K562 (cell line): ENCODE measurements around the gene ATP5PF. TPM values are rescaled to one million over a fixed set of nuclear protein-coding genes. Genes with fewer than 3 reads are reported as not detected.

Experiments
- ATAC-seq: fragments of 200-7000 bp; cut with Tn5 transposase; 3 replicates; pipeline ENCODE4 v1.9.1; 2020; ENCODE audit warnings: moderate library complexity
- BruUV-seq: library from RNA; stranded (reverse); fragments of 400-500 nt; replicated peaks from 2 replicates; lab custom pipeline; 2021; lab: Mats Ljungman, UMichigan
- CTCF ChIA-PET: fragments of 300-600 bp; formaldehyde crosslinking; extraction: SDS; loops from one replicate; lab custom pipeline; 2021; ENCODE audit warnings: low intra/inter-chr PET ratio; lab: Yijun Ruan, JAX
- POLR2A ChIA-PET: fragments of 300-600, 350-650 bp; sonication (Branson Sonifier 250); formaldehyde crosslinking; extraction: SDS; loops from one replicate; lab custom pipeline; 2021; ENCODE audit warnings: antibody characterized with exemption, inconsistent platforms; lab: Yijun Ruan, JAX
- DNase-seq, 4 experiments: peaks; one replicate each; pipeline versions ENCODE4 v3.0.0 to v3.0.0-alpha.2; 2011 to 2018; ENCODE audit warnings: low spot score in 3 of 4, mixed read lengths in 3 of 4; ENCODE audit errors: extremely low read depth in 1 of 4
- FAIRE-seq: peaks from 2 replicates; lab custom pipeline; 2011; peaks lifted over from hg19 to GRCh38; lab: Jason Lieb, UNC
- H2AFZ ChIP-seq: 2 replicates; pipeline ENCODE4 v1.6.0; 2011; ENCODE audit warnings: low read depth, low read length, control low read depth, inconsistent platforms
- H3K27ac ChIP-seq: fragments of 200-600 bp; 3 replicates; pipeline ENCODE4 v1.8.0; 2011; ENCODE audit warnings: low read depth, mild to moderate bottlenecking, control low read depth, inconsistent platforms, low read length, moderate library complexity, mixed read lengths; ENCODE audit errors: extremely low read depth
- H3K27me3 ChIP-seq, 2 experiments: fragments of 300-600 bp in 1 of 2; 2 replicates in 1 of 2; 3 replicates in 1 of 2; pipeline versions ENCODE4 v1.6.0 to v1.8.0; 2011; ENCODE audit warnings: inconsistent platforms in 2 of 2, low read length in 2 of 2, mild to moderate bottlenecking in 1 of 2, mixed read lengths in 1 of 2, moderate library complexity in 1 of 2; ENCODE audit not compliant: control insufficient read depth in 2 of 2, insufficient read depth in 2 of 2
- H3K36me3 ChIP-seq: fragments of 300-600 bp; 3 replicates; pipeline ENCODE4 v1.8.0; 2011; ENCODE audit warnings: mild to moderate bottlenecking, low read length, inconsistent platforms; ENCODE audit not compliant: control insufficient read depth, insufficient read depth
- H3K4me1 ChIP-seq, 2 experiments: fragments of 200-600 bp in 1 of 2; replicated peaks in 1 of 2; 2 replicates in 1 of 2; 3 replicates in 1 of 2; pipeline versions ENCODE4 v1.5.1 to v1.8.0; 2011; ENCODE audit warnings: inconsistent platforms in 2 of 2, low read length in 2 of 2, mild to moderate bottlenecking in 1 of 2, mixed read lengths in 1 of 2, moderate library complexity in 1 of 2; ENCODE audit not compliant: control insufficient read depth in 2 of 2, insufficient read depth in 2 of 2
- H3K4me2 ChIP-seq: 2 replicates; pipeline ENCODE4 v1.6.1; 2011; ENCODE audit warnings: low read length, control low read depth, inconsistent platforms, mixed read lengths; ENCODE audit not compliant: insufficient read depth
- H3K4me3 ChIP-seq: fragments of 200-600 bp; sonication (generic), shearing (Covaris generic); 2 replicates; pipeline ENCODE4 v1.5.1; 2016; ENCODE audit warnings: control low read depth, inconsistent platforms
- H3K79me2 ChIP-seq: fragments of 200-600 bp; 3 replicates; pipeline ENCODE4 v1.8.0; 2011; ENCODE audit warnings: low read length, inconsistent platforms; ENCODE audit not compliant: control insufficient read depth, insufficient read depth
- H3K9ac ChIP-seq, 2 experiments: 2 replicates each; pipeline versions ENCODE4 v1.6.0 to v1.6.1; 2011; ENCODE audit warnings: low read depth in 2 of 2, low read length in 2 of 2, control low read depth in 1 of 2, inconsistent platforms in 1 of 2, mild to moderate bottlenecking in 1 of 2, mixed read lengths in 1 of 2; ENCODE audit not compliant: insufficient read depth in 1 of 2
- H3K9me1 ChIP-seq: one replicate; pipeline ENCODE4 v1.6.0; 2011; ENCODE audit warnings: inconsistent platforms, mild to moderate bottlenecking, low read length, moderate library complexity; ENCODE audit not compliant: control insufficient read depth, insufficient read depth
- H3K9me3 ChIP-seq: replicated peaks from 2 replicates; pipeline ENCODE4 v1.5.1; 2011; ENCODE audit warnings: low read depth, low read length, inconsistent platforms; ENCODE audit not compliant: control insufficient read depth, insufficient read depth
- H4K20me1 ChIP-seq: replicated peaks from 2 replicates; pipeline ENCODE4 v1.6.1; 2011; ENCODE audit warnings: low read length, inconsistent platforms, mixed read lengths; ENCODE audit not compliant: control insufficient read depth, insufficient read depth
- CBFA2T3 ChIP-seq: fragments of 450-650 bp; IDR thresholded peaks from 2 replicates; pipeline ENCODE4 v1.6.1; 2017
- FOS ChIP-seq: IDR thresholded peaks from 3 replicates; pipeline ENCODE4 v1.6.1; 2011; ENCODE audit not compliant: insufficient read length; ENCODE audit errors: extremely low read depth
- FUS ChIP-seq: fragments of 200-400 bp; formaldehyde crosslinking; optimal IDR thresholded peaks from 2 replicates; pipeline ENCODE3; 2017; ENCODE audit warnings: low read depth, low read length
- NCOR1 ChIP-seq: fragments of 450-650 bp; IDR thresholded peaks from 2 replicates; pipeline ENCODE4 v1.6.1; 2016; ENCODE audit warnings: mild to moderate bottlenecking, moderate library complexity
- PCBP1 ChIP-seq: fragments of 200-400 bp; formaldehyde crosslinking; IDR thresholded peaks from 2 replicates; pipeline ENCODE4 v1.6.1; 2018; ENCODE audit warnings: mild to moderate bottlenecking, low read depth, low read length; ENCODE audit not compliant: poor library complexity, severe bottlenecking
- RAD21 ChIP-seq, 2 experiments: fragments of 250-450 bp in 1 of 2; fragments of 450-650 bp in 1 of 2; sonication (Bioruptor Pico) in 1 of 2; formaldehyde crosslinking in 1 of 2; IDR thresholded peaks in 1 of 2; conservative IDR thresholded peaks in 1 of 2; 2 replicates each; pipeline versions ENCODE4 v1.4.0 to v1.8.0; 2020 to 2022; ENCODE audit warnings: mild to moderate bottlenecking in 2 of 2, moderate library complexity in 1 of 2
- TCF7L2 ChIP-seq: fragments of 150-350 bp; IDR thresholded peaks from 2 replicates; pipeline ENCODE4 v1.6.1; 2016; ENCODE audit warnings: low read depth, mild to moderate bottlenecking, low read length, moderate library complexity
- WGBS: fragments of 100-300 bp; shearing (Covaris generic); methylation state at CpG from one replicate; pipeline ENCODE4 v1.1.6; 2016; ENCODE audit warnings: low coverage, mixed read lengths; ENCODE audit not compliant: insufficient coverage; ENCODE audit errors: missing lambda C conversion rate; 5-methylcytosine and 5-hydroxymethylcytosine counted together
- in situ Hi-C: fragments of 300-500 bp; cut with MboI; formaldehyde crosslinking; loops from 4 replicates; pipeline ENCODE4 v1.15.0; 2018; ENCODE audit warnings: inconsistent platforms, mixed read lengths
- intact Hi-C: fragments of 100-400 bp; cut with micrococcal nuclease; formaldehyde crosslinking; loops from 2 replicates; pipeline ENCODE4 v1.14.2; 2022
- polyA plus RNA-seq, 8 experiments: library from polyadenylated mRNA; depleted of rRNA in 4 of 8; stranded (reverse) in 5 of 8; unstranded in 3 of 8; fragments of >200 nt; fragmentation: Nextera tagmentation in 2 of 8; fragmentation: Illumina TruSeq in 1 of 8; extraction: Ambion mirVana in 2 of 8; extraction: Trizol in 1 of 8; gene quantifications; 2 replicates each; pipeline versions ENCODE4 v1.2.1 to v1.2.3, GENCODE V29; 2011 to 2014; ENCODE audit warnings: inconsistent platforms in 1 of 8, missing spikeins in 1 of 8
- total RNA-seq, 7 experiments: library from RNA; depleted of rRNA in 6 of 7; stranded (reverse); fragments of >200 nt in 6 of 7; fragmentation: Illumina TruSeq in 2 of 7; extraction: Trizol in 2 of 7; gene quantifications; 2 replicates each; pipeline versions ENCODE4 v1.2.1 to v1.2.3, GENCODE V29; 2011 to 2021; ENCODE audit warnings: low replicate concordance in 1 of 7
- TF ChIP-seq, protein P1 (sequence below): sonication (generic); formaldehyde crosslinking; IDR thresholded peaks from 2 replicates; pipeline ENCODE4 v1.9.0; 2022; ENCODE audit warnings: mild to moderate bottlenecking, missing genetic modification reagents
- TF ChIP-seq, protein P2 (sequence below): fragments of 250-450 bp; sonication (Bioruptor Pico); IDR thresholded peaks from 2 replicates; pipeline ENCODE4 v1.5.0; 2021; ENCODE audit warnings: mild to moderate bottlenecking, moderate library complexity
- TF ChIP-seq, protein P3 (sequence below), 2 experiments: fragments of 250-450 bp in 1 of 2; fragments of 450-650 bp in 1 of 2; sonication (Bioruptor Pico) in 1 of 2; IDR thresholded peaks; 2 replicates each; pipeline versions ENCODE4 v1.6.1 to v1.8.0; 2016 to 2021; ENCODE audit warnings: mild to moderate bottlenecking in 2 of 2, moderate library complexity in 2 of 2, missing compliant biosample characterization in 1 of 2, missing genetic modification characterization in 1 of 2
- TF ChIP-seq, protein P4 (sequence below): fragments of 250-450 bp; sonication (Bioruptor Pico); IDR thresholded peaks from 2 replicates; pipeline ENCODE4 v1.5.0; 2021

Gene ATP5PF
- total and polyA plus RNA-seq, 9 of the 15 experiments (the other 6 are each of a cell fraction or from before 2014, with no cell fraction given) = 242 to 2,488 (median 533) TPM

DNA sequence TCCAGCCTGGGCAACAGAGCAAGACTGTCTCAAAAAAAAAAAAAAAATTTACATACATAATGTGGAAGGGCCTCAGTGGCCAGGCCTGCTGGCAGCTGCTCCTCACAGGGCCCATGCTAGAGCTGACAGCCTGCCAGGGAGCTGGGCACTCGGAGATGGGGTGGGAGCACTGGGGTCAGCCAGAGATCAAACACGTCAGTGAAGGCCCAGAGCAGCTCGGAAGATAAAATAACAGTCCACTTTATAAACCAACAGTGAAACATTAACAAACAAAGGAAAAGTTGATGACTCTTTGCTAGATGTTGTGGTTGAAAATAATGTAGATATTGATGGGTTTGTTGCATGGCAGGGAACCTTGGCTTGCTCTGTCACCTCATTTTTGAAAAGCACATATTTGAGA, 42.7 kb downstream of the ATP5PF start:
- WGBS = 27% methylated on average over 3 of the region's 3 CpGs
- FAIRE-seq = no peak
- CTCF ChIA-PET = no interaction called here
- TF ChIP-seq FOS = no peak
- no peak for TF ChIP-seq PCBP1
- TF ChIP-seq, protein P1, sequence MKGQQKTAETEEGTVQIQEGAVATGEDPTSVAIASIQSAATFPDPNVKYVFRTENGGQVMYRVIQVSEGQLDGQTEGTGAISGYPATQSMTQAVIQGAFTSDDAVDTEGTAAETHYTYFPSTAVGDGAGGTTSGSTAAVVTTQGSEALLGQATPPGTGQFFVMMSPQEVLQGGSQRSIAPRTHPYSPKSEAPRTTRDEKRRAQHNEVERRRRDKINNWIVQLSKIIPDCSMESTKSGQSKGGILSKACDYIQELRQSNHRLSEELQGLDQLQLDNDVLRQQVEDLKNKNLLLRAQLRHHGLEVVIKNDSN (CRISPR knock-in tag) = no peak
- TF ChIP-seq, protein P2, sequence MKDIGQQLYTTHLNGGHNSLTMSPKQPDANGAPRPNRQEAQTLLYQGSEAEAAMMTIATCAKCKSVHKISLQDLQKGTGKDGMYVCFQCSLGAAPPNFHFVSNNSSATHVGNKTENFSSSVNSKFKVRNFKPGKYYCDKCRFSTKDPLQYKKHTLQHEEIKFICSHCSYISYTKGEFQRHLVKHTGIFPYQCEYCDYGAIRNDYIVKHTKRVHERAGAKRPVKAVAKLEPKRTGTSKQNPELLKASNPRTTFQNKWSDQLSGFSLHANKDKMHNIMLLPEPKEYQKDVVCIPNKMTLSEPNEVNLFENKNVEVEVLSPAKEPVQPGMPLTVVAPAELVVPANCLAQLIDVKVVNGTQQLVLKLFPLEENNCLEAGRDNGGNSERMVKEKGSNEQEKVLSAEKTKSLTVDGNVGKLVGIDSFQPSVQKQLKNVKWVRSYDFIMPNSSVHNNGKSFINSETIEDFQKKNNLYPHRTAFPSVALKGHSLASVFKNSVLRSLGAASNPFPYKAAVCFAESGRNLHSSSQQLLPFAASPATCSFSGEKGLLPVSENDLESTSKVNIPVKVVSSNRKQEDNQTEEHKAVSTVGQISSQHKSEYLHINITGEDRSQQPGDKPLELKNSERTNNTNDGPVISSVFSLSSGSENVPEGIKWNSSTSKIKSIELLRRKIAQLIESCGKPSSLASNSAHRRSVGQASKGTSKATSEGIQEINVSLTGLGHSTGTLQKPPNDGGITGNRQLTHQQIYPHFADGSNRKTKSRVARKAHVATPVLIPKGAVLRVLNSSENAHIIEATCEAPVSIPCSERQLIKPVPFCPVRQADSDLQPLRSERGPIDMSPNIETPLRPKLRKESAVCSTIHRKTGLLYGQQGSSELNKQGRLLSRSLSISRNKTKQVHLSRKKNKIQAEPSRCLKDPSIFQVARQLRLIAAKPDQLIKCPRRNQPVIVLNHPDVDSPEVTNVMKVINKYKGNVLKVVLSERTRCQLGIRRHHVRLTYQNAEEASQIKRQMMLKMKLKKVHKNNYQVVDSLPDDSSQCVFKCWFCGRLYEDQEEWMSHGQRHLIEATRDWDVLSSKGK (CRISPR knock-in tag) = no peak
- TF ChIP-seq, protein P3, sequence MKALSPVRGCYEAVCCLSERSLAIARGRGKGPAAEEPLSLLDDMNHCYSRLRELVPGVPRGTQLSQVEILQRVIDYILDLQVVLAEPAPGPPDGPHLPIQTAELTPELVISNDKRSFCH (CRISPR knock-in tag; IDR thresholded peaks at IDR 0.05) = no peak
- TF ChIP-seq, protein P3 (tag; IDR thresholded peaks at IDR 0.05) = no peak
- TF ChIP-seq TCF7L2 = no peak
- no peak for TF ChIP-seq RAD21 (CRISPR knock-in tag; conservative IDR thresholded peaks at IDR 0.05 in 1 of 2, IDR thresholded peaks at IDR 0.05 in 1 of 2)
- TF ChIP-seq FUS = no peak
- TF ChIP-seq, protein P4, sequence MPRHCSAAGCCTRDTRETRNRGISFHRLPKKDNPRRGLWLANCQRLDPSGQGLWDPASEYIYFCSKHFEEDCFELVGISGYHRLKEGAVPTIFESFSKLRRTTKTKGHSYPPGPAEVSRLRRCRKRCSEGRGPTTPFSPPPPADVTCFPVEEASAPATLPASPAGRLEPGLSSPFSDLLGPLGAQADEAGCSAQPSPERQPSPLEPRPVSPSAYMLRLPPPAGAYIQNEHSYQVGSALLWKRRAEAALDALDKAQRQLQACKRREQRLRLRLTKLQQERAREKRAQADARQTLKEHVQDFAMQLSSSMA (CRISPR knock-in tag) = no peak
- TF ChIP-seq NCOR1 = no peak
- no peak for TF ChIP-seq CBFA2T3

More for the DNA sequence above, 42.7 kb downstream of the ATP5PF start:
- POLR2A ChIA-PET = no interaction called here
- Histone ChIP-seq H3K9me1 (no peaks in the 10 kb centered on the region), H3K4me1 (no peaks in the 10 kb centered on the region), H3K4me3 (no peak overlapping the region), H3K9me3 (no peaks in the 10 kb centered on the region), H2AFZ (no peak overlapping the region), H3K4me2 (no peak overlapping the region), H4K20me1 (no peaks in the 10 kb centered on the region), H3K9ac (no peak overlapping the region), H3K27ac (no peak overlapping the region), H3K79me2 (no peaks in the 10 kb centered on the region), H3K27me3 (peaks cover 0 to 4% of the 10 kb centered on the region in 2 experiments; a peak in 1 of 5 replicates), H3K36me3 (no peaks in the 10 kb centered on the region)
- BruUV-seq = no TSS peak
- in situ Hi-C loops = no loop called here
- intact Hi-C loops = no loop called here
- ATAC-seq (no peak), DNase-seq (no peak)
